ENCODE data around the gene ASB16. TPM values are rescaled to one million over a fixed set of nuclear protein-coding genes. Genes with fewer than 3 reads are reported as not detected.

ASB16 gene
- total and polyA plus RNA-seq, 10 of the 15 experiments (the other 5 are each of a cell fraction or from before 2014, with no cell fraction given): 0.07 to 1.1 (median 0.44) TPM; not detected in 5

- 0 out of 2 replicates have a peak, but pooled peaks have one; percentile 42 for TF ChIP-seq ZNF207 (IDR thresholded peaks at IDR 0.05; ENCODE audit: borderline replicate concordance)
- TF ChIP-seq RB1 (IDR thresholded peaks at IDR 0.05; ENCODE audit: borderline replicate concordance): peak; percentile 94
- peak; percentile 65; the same call in 1 of the 2 replicates for TF ChIP-seq IKZF1 (conservative IDR thresholded peaks at IDR 0.05)
- TF ChIP-seq PAX5 (IDR thresholded peaks at IDR 0.05; ENCODE audit: borderline replicate concordance, low read depth, low read length): 0 out of 2 replicates have a peak, but pooled peaks have one; percentile 5
- TF ChIP-seq FOXK2 (IDR thresholded peaks at IDR 0.05): no peak
- TF ChIP-seq SMAD5 (IDR thresholded peaks at IDR 0.05; ENCODE audit: low read depth): peak; percentile 75; the same call in 1 of the 2 replicates
- peak; percentile 51; the same call in 1 of the 2 replicates for TF ChIP-seq HCFC1 (IDR thresholded peaks at IDR 0.05; ENCODE audit: low read length)
- TF ChIP-seq USF1 (IDR thresholded peaks at IDR 0.05; ENCODE audit: borderline replicate concordance, extremely low read length, insufficient read depth, low read depth, low read length): no peak
- no peak for TF ChIP-seq MAX (IDR thresholded peaks at IDR 0.05; ENCODE audit: low read depth, low read length)
Observed at GRCh38 chr17:44186307-44187130, 16.0 kb downstream of the ASB16 start, which contains the start of gene TMUB2 (continued).
